Psoas muscle (tissue), 8 donors: ENCODE results near the gene ADGRD1. TPM values are rescaled to one million over a fixed set of nuclear protein-coding genes. Genes with fewer than 3 reads are reported as not detected.

ENCODE experiments used
- ATAC-seq, 4 donors: fragments of 200-7000 bp; cut with Tn5 transposase; one replicate each; pipeline ENCODE4 v1.9.1; 2020; ENCODE audit warnings: moderate library complexity in 3 of 4, mild to moderate bottlenecking in 2 of 4
- DNase-seq, 2 donors: peaks; one replicate each; pipeline ENCODE4 v3.0.0-alpha.2; 2020
- H3K27ac ChIP-seq: fragments of 200-600 bp; one replicate; pipeline ENCODE4 v1.8.0; 2022
- H3K27me3 ChIP-seq, 3 donors: fragments of 200-600 bp in 1 of 3; one replicate each; pipeline versions ENCODE4 v1.6.1 to v1.8.0; 2013 to 2022; ENCODE audit warnings: low read length in 2 of 3, mild to moderate bottlenecking in 2 of 3, moderate library complexity in 1 of 3; ENCODE audit not compliant: insufficient read depth in 3 of 3
- H3K36me3 ChIP-seq, 2 donors: fragments of 200-600 bp in 1 of 2; one replicate each; pipeline versions ENCODE4 v1.6.1 to v1.8.0; 2013 to 2022; ENCODE audit warnings: low read depth in 1 of 2, mild to moderate bottlenecking in 1 of 2, moderate library complexity in 1 of 2; ENCODE audit not compliant: insufficient read depth in 1 of 2
- H3K4me1 ChIP-seq: fragments of 200-600 bp; one replicate; pipeline ENCODE4 v1.8.0; 2022
- H3K4me3 ChIP-seq: fragments of 200-600 bp; one replicate; pipeline ENCODE4 v1.8.0; 2022; ENCODE audit warnings: mild to moderate bottlenecking
- H3K9me3 ChIP-seq: fragments of 200-600 bp; one replicate; pipeline ENCODE4 v1.8.0; 2022
- CTCF ChIP-seq: fragments of 200-600 bp; IDR thresholded peaks from one replicate; pipeline ENCODE4 v1.8.0; 2022; ENCODE audit warnings: antibody characterized with exemption
- WGBS, 3 donors: extraction: QIAGEN DNeasy Blood & Tissue Kit; methylation state at CpG; one replicate each; pipeline versions ENCODE4 v1.1.6 to v1.1.7; 2013; 5-methylcytosine and 5-hydroxymethylcytosine counted together
- intact Hi-C, 2 donors: fragments of 100-400 bp; cut with DNase I; formaldehyde crosslinking; loops; one replicate each; pipeline versions ENCODE4 v1.11.0 to v1.14.2; 2022
- polyA plus RNA-seq, 3 donors: library from polyadenylated mRNA; stranded (reverse); fragments of 200-250 nt; gene quantifications; one replicate each; pipeline ENCODE4 v1.2.3, GENCODE V29; 2013
- total RNA-seq, 4 donors: library from RNA; stranded (reverse); fragmentation: NEBNext Ultra II Directional in 2 of 4; extraction: Animal tissue kit (Norgen Biotek cat#: 25700) in 2 of 4; gene quantifications; one replicate each; pipeline versions ENCODE4 v1.2.1 to v1.2.4, GENCODE V29; 2021 to 2023
- donor health status: healthy with polysubstance abuse.
- donor health status: DM: no; HTN: no; CAD: no; lungs with moderate emphysema.
- donor health status: Bipolar disorder and iron deficiency.
- donor health status: healthy.
- donor health status: DM: yes; HTN: yes; CAD: no.
- donor health status: DM: no; HTN: no; CAD: no.
- donor health status: DM: no; HTN: no; CAD: no.
- donor health status: DM: yes; HTN: yes; CAD: no.

The ADGRD1 gene
- total and polyA plus RNA-seq, 7 donors: 2.1 to 11.6 (median 3.6) TPM

DNA sequence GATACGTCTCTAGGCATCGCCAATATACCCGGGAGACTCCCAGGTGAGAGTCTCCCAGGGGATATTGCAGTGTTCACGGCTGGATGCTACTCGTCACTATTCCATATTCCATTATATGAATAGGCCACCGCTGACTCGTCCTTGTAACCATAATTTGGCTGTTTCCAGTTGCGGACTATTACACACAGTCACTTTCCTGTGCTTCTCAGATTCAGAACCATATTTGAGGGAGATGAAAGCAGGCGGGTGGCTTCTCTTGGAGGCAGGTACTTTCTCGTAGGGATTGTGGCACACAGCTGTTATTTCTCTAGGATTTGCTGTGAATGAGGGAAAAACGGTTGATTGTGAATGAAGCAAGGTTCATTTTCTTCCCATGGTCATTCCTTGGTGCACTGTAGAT, 73.0 kb downstream of the ADGRD1 start:
- ATAC-seq (no peak), DNase-seq (no peak)
- intact Hi-C loops: no loop called here
- Histone ChIP-seq H3K9me3 (no peaks in the 10 kb centered on the region), H3K27ac (no peak overlapping the region), H3K4me3 (no peak overlapping the region), H3K4me1 (no peaks in the 10 kb centered on the region), H3K27me3 (peaks cover 0 to 1% (median 0%) of the 10 kb centered on the region in 3 donors), H3K36me3 (no peaks in the 10 kb centered on the region)
- no peak for TF ChIP-seq CTCF
- WGBS, 3 donors: 80 to 84% (median 80%) methylated on average over 11 of the region's 11 CpGs

GRCh38 chr12:131027264-131027663, 73.6 kb downstream of the ADGRD1 start:
- DNase-seq (no peak), ATAC-seq (no peak)
- Histone ChIP-seq H3K4me1 (no peaks in the 10 kb centered on the region), H3K36me3 (no peaks in the 10 kb centered on the region), H3K27ac (no peak overlapping the region), H3K27me3 (peaks cover 0 to 1% (median 0%) of the 10 kb centered on the region in 3 donors), H3K4me3 (no peak overlapping the region), H3K9me3 (no peaks in the 10 kb centered on the region)
- intact Hi-C loops: no loop called here
- TF ChIP-seq CTCF: no peak
- 40 to 51% (median 50%) methylated on average over 9 of the region's 9 CpGs for WGBS, 3 donors

GRCh38 chr12:131027876-131028586, 74.3 kb downstream of the ADGRD1 start:
- Histone ChIP-seq H3K36me3 (no peaks in the 10 kb centered on the region), H3K27ac (no peak overlapping the region), H3K9me3 (no peaks in the 10 kb centered on the region), H3K4me3 (no peak overlapping the region), H3K27me3 (peaks cover 0 to 1% (median 0%) of the 10 kb centered on the region in 3 donors), H3K4me1 (no peaks in the 10 kb centered on the region)
- intact Hi-C loops: no loop called here
- DNase-seq: no peak
- no peak for TF ChIP-seq CTCF
- WGBS, 3 donors: 65 to 77% (median 68%) methylated on average over 20 of the region's 20 CpGs
- ATAC-seq: no peak

DNA sequence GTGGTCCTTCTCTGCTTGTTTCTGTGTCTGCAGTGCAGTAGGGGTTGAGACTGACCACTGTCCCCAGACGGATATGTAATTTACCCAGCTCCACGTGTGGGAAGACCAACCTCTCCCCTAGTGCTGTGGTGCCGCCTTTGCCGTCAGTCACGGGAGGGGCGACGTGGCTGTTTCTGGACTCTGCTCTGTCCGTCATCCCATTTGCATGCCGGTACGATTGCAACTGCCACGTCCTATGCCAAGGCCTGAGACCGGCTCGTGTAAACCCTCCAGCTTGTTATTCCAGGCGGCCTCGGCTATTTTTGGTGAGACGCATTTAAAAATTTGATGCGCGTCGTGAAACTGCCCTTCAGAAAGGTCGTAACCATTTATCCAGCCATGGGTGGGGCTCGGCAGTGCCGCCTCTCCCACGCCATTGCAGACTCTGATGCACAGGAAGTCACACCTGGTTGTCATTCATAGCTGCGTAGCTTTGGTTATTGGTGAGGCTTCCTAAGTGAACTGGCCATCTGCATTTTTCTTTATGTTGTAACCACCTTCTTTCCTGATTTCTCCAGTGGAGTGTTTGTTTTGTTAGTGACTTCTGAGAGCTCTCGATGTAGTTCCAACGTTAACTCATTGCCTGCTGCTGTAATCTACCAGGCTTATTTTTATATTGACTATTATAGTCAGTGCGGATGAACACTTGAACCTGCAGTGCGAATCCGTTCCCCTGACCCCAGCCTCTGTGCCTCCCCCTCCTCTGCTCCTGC, 75.1 kb downstream of the ADGRD1 start:
- H3K9me3 ChIP-seq: no peaks in the 10 kb centered on the region
- intact Hi-C loops: no loop called here
- WGBS, 3 donors: 59 to 74% (median 71%) methylated on average over 29 of the region's 29 CpGs
- no peak overlapping the region for H3K4me3 ChIP-seq
- peaks cover 0 to 1% (median 0%) of the 10 kb centered on the region in 3 donors for H3K27me3 ChIP-seq
- ATAC-seq: peak; percentile 47 to 69 (median 62)
- H3K36me3 ChIP-seq: no peaks in the 10 kb centered on the region
- no peak for DNase-seq
- TF ChIP-seq CTCF: no peak
- H3K27ac ChIP-seq: no peak overlapping the region
- no peaks in the 10 kb centered on the region for H3K4me1 ChIP-seq
